NCI-H446 treated with DMSO at 0.1 percent for 48 hours (cell line): ENCODE data around the gene FEZF2.
A peak's percentile ranks its signal among the peaks of the same experiment; 100 is the strongest.

Experiments used
- DNase-seq: peaks from one replicate; lab custom pipeline; 2025; lab: John Stamatoyannopoulos, UW

Gene FEZF2

DNA sequence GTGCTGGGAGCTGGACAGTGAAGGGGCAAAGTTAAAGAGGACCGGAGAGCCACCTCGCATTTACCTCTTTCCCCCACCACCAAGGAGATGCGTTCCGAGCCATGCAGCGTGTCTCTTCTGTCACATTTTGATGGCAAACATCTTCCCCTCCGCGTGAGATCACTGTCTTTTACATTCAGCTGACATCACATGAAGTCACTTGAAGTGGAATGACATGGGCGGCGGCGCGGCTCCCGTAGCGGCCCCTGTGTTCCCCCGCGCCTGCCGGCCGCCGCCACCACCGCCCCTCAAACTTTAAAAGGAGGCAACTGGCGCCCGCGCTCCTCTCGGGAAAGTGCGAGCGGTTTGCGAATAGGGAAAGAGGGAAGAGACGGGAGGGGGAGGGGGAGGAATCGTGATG, at the start of gene FEZF2:
TSS of gene FEZF2 (minus strand) at position 336 of the 400 bp plus-strand sequence. CDS start 682 bp downstream, outside the sequence.
- DNase-seq: no peak

DNA sequence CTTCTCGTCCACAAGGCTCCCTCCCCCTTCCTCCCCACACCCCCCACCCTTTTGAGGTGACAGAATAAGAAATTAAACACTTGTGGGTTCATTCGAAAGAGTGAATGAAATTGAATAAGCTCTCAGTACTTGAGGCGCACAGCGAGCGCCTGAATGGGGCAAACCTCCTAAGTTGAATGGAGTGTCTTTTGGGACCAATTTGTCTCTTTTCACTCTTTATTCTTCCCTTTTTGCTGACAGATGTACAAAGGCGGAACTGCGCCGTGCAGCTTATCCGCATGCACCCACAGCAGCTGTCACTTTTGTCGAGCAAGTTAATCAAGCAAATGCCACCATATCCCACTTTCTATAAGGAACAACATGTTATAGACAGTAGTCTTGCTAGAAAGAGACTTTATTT, 47.9 kb upstream of the FEZF2 start:
- DNase-seq: no peak

DNA sequence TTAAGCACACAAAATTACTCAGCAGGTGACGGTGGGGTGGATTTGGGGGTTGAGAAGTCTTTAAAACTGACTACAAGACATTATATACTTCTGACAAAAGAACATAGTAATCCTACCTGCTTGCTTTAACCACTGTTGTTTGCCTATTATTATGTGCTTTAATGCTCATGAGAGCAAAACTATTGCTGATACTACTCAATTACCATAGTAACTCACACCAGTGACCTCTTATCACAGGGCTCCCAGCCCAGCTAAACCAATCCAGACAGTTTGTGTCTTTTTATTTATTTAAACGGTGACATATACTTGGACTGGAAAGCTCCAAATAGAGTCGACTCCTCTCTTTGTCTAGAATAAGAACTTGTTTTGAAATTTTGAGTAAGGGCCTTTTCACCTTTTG, 42.8 kb upstream of the FEZF2 start:
- DNase-seq: no peak

DNA sequence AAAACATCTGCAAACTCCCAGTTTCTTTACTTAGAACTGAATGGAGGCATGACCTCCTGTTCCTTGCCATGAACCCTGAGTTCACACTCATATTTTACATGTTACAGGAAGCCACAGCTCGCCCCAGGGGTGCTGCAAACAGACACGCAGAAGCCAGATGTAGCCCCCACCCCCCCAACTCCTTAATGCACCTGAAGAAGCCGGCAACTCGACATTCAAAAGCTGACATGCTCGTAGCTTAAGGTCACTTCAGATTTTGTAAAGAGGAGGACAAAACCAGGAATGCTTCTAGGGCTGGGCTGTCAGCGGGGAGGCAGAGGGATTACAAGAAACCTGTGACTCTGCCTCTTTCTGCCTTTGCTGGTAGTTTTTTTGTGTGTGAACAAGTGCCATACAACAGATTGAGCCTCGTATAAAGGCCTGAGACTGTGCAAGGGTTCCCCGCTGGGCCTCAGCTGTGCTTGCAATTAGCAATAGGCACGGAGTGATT, 42.0 kb upstream of the FEZF2 start:
- DNase-seq: peak; percentile 18

DNA sequence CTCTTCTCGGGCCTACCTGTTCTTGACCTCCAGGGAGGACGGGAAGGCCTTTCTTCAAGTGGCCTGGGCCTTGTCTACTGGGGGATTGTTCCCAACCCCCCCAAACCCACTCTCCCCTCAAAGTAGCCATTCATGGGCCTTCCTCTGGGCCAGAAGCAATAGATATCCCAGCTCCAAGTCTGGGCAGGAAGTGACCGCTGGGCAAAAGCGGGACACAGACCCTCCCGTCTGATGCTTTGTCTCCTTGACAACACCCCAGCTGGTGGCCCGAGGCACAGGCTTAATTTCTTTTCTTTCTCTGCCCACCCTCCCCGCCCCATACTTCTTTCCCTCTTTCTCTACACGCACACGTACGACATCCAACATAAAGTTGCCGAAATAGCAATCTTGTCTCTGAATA, 41.4 kb upstream of the FEZF2 start:
- no peak for DNase-seq

DNA sequence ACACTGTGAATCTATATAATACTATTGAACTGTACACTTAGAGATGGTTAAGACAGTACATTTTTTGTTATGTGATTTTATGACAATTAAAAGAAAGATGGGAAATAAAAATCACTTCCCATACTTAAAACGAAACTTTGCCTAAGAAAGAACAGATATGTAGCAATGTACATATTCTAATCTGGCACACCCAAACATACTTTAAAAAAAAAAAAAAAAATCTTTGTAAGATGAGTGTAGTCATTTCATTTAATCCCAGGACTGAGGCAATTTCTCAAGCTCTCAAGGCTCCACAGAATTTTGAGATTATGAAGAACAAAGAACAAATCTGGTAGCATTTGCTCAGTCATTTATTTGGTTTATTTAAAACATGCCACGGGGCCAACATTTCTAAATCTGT, 40.3 kb upstream of the FEZF2 start:
- no peak for DNase-seq

DNA sequence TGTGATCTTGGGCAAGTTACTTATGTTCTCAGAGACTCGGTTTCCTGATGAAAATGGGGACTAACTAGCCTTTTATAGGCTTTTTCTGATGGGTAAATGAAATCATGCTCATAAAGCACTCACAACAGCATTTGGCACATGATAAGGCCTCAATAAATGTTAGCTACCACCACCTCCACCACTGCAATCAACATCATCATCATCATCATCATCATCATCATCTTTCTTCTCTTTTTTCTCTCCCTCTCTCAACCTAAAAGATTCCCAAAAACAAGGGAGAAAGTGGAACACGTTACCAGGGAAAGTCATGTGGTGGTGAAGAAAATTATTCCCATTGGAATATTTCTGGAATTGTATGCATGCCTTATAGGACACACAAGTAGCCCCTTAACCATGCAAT, 33.6 kb upstream of the FEZF2 start:
- DNase-seq: no peak

DNA sequence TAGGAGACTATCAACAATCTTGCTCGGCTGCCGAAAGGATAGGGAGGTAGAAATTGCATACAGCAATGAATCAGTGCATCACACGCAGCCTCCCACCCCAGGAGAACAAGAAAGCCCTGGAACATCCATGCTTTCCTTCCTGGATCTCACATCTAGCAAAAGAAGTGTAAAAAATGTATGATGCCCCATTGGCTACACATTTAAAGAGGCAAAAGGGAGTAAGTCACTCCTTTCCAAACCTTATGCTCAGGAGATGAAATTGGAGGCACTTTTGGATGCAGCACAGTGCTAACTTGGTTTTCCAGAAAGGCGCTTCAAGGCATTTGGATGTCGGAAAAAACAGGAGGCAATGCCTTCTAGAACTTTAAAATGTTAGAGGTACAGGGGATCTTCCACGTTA, 32.2 kb upstream of the FEZF2 start:
- DNase-seq: no peak

DNA sequence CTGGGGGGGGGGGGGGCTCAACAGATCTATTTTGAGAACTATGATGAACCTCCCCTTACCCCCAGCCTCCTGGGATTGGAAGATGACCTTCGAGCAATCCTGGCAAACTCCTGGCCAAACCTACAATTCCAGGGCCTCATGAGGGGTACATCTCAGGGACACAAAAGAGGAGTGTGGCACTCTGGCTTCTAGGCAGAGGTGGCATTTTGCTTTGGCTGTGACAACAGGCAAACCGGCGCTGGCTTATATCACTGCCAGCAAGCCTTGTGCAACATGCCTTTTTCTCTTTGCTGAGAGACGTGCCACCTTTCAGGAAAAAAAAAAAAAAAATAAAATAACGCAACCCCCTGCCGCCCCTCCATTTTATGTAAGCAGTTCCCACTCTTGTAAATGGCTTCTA, 31.8 kb upstream of the FEZF2 start:
- no peak for DNase-seq

DNA sequence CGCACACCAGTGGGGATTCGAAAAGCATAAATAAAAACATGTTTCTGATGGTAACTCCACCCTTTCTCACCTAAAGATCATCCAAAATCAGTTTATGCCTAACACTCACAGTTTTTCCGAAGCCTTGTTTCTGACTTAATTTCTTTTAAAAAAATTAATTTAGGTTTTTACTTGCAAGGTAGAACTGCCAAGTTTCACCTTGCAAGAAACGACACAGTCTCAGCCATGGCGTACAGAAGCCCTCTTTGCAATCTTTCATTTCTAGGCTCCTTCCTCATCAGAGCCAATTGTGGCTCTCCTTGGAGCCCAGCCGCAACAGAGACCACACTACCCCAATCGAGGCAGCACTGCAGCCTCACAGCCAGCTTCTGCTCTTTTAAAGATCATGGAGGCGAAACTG, 31.0 kb upstream of the FEZF2 start:
- no peak for DNase-seq

DNA sequence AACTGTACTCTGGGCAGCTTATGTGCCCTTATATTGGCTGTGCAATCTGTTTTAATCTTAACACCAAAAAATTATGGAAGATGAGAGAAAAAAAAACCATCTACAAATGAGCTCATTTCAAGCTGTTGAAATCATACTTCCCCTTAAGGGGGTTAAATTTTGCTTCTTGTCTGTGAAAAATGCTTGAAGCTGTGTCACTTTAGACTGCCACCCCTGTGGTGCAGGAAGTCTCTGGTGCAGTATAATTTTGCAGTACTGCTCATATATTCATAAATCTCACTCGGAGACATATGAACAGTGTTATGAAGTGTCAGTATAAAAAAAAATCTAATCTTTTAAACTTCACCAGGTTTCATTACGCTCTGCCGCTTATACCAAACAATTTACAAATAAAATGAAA, 30.4 kb upstream of the FEZF2 start:
- no peak for DNase-seq

DNA sequence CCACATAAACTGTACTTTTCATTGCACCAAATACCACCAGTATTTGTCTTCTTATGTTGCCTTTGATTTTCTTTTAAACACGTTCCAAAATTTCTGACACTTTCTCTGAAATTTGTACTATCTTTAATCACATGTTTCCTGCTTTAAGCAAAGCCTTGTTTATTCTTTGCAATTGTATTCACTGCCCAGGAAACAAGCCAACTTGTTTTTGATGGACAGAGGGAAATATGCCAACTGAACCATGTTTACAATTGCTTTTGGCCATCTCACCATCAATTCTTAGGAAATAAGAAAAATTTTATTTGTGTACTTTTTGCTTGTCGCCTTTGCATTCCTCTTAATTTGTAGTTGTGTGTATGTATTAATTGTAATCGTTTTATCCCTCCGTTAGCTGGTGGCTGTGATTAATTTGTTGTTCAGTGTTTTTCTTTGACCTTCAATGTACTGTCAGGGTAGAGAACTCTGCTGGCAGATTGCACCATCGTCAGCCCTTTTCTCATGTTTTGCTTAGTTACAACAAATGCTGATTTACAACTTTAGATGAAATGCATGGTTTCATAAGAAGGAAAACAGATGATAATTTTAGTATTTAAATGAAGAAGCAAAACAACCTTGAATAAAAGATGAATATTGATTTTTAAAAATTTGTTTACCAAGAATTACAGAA, 19.4 kb upstream of the FEZF2 start:
- DNase-seq: peak; percentile 27

DNA sequence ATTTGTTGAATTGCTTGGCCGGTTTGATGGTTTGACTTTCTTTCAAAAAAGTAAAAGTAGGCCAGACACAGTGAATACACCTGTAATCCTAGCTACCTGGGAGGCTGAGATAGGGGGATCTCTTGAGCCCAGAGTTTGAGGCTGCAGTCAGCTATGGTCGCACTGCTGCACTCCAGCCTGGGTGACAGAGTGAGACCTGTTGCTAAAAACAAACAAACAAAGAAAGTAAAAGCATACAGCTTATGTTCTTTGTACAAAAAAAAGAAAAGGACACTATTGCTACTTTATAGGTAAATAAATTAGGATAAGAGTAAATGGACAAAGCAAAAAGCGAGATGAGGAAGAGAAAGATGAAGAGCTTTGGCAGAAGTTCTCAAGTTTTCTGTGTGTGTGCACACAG, 13.9 kb upstream of the FEZF2 start:
- DNase-seq: no peak

DNA sequence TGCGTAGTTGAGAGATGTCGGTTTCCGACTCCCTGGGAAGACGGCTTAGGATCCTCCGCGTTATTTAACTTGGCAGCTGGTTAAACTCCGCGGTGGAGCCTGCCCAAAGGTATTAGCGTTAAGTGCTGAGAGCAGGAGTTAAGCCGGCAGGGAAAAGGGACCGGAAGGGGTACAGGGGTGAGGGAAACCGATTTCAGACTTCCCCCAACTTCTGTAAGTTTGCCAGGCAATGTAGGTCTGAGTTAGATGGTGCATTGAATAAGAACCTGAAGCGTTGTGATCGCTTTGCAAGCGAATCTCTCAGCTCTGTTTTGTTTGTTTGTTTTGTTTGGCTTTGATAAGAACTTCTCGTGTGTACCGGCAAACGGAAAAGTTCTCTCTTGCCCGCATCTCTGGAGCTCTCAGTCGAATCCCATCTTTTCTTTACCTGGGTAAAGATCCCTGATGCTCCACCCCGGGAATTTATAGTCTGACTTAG, 6.0 kb upstream of the FEZF2 start:
- no peak for DNase-seq

DNA sequence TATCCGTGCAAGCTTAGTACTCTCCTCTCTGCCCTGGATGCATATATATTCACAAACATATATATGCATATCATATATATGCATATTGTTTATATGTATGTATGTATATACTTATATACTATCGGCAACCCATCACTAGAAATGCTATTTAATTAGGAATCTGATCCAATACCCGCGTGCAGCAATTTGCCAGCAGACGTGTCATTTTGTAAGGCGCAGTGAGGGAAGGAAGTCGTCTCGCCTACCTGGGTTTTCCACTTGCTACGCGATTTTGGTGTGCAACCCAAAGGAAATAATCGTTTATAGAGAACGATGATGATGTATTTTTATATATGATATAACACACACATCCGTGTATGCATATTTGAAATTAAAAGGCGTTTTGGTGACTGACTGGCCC, 5.6 kb upstream of the FEZF2 start:
- DNase-seq: no peak

DNA sequence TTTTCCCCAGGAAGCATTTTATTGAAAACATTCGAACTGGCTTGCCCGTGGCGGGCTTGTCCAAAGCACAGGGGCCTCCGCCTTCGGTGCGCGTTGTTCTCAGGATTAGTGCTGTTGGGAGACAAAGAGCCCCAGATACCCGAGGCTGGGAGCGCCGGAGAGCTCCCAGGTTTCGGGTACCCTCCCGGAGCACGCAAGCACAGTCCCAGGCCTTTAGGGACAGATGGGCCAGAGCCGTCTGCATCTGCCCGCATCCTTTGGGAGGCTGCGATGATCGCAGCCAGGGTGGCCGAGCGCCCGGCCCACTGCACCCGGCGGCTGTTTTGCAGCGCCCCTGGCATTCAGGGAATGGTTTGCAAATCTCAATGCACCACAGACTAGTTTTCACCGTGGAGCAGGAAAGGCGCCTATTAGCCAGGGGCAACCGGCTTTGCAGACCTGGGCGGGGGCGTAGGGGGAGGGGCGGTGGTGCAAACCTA, 5.0 kb upstream of the FEZF2 start:
- no peak for DNase-seq

DNA sequence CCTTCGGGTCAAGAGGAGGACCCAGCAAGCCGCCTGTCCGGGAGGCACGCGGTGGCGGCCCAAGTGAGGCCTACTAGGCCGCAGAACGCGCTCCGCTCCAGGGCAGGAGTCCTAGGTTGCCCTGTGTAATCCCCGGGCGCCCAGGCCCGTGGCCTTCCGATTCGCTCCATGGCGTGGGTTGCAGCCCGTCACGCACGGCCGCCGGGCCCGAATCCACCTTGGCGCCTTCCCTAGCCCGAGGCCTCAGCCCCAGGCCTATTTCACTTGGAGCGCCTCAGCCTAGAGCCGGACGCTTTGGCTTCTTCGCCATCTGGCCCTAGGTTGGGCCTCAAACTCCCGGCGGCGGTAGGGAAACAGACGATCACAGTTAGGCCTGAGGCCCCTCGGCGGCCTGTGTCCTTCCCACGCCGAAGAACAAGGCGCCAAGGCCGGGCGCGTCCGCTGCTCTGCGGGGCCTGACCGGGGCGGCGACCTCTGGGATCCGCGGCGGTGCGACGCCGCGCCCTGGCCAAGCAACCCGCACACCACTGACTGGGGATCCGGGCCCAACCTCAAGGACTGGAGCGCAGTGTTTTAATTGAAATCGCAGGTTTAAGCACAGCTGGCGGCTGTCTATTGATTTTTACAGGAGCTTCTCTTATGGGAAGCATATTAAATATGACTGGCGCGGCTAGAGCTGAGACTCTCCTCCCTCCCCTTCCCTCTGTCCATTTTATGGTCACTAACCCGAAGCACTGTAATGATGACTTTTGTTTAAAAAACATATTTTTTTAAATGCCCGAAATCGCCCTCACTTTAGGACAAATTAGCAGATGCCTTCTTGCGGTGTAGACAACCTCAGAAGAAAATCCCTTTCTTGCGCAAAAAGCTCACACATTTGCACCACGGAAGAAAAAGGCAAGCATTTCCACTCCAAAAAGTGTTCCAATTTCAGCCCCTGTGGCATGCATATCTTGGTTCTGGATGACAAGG, 3.8 kb upstream of the FEZF2 start:
- no peak for DNase-seq

DNA sequence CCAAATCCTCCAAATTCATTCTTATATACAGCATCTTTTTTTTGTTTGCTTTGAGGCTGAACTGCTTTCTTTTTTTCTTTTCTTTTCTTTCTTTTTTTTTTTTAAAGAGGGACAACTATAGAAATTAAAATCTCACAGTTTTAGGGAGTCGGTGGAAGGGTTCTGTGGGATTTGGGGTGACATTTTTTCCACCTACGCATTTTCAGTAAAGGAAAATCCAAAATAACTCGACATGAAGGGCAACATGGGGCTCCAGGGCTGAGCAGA, 3.0 kb upstream of the FEZF2 start:
- no peak for DNase-seq

DNA sequence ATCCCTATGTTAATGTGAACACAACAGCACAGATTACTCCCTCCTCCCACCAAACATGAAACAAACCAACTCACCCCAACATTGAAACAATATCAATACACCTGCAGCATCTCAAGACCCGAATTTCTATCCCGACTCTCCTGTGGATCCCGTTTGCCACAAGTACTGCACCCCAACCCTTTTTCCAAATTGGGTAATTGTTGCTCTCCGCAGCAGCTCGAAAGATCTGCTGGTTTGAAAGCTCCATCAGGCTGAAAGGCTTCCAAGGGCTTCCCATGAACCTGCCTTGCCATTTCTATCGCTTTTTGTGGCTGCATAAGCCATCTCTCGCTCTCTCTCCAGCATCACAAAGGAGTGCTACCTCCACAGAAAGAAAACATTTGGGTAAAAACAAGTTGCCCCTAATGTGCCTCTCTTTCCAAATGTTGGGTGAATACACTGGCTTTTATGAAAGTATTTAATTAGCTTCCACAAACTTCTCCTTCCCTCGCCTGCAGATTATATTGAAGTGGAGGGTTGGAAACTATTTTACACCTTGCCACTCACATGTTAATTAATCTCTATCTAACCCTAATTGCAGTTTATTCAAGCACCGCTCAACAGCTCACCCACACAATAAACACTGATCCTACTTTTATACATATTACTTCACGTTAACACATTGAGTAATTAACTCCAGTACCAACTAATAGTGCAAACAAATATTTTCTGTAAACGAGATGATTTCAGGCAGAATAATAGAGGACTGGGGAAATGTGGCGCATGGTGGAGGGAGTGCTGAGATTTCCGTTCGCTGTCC, 2.5 kb upstream of the FEZF2 start:
- no peak for DNase-seq

DNA sequence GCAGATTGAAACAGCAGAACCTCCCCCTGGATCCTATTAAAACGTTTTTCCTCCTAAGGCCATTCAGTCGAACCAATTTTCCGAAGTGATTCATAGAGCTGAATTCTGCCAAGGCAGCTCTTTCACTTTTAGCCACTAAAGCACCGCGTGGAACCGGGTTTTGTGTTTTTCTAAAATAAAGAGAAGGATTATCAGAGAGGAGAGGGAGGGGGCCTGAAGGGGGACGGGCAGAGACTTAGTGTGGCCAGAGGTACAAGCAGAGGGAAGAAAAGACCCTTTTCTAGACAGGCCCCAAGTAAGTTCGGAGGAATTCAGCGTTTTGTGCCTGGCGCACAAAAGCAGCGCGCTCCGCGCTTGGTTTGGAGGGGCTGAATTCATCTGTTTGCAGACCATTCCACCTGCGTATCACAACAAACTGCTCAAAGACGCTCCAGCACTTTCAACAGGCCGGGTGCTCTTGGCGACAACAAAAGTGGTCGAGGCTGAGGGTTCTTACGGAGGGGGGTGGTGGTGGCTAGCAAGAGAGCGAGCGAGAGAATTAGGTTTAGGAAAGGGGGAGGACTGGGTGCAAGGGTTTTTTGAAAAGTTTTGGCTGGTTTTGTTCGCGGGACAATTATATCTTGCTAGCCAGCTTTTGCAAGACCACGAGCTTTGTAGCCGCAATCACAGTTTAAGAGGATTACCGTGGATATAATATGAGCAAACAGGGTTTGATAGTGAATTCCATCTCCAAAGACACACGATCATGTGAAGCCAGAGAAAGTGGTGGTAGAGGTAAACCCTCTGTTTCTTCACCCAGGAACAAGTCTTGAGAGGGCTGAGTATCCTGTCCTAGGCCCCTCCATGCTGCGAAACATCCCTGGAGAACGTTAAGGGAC, 1.2 kb upstream of the FEZF2 start:
- DNase-seq: no peak

DNA sequence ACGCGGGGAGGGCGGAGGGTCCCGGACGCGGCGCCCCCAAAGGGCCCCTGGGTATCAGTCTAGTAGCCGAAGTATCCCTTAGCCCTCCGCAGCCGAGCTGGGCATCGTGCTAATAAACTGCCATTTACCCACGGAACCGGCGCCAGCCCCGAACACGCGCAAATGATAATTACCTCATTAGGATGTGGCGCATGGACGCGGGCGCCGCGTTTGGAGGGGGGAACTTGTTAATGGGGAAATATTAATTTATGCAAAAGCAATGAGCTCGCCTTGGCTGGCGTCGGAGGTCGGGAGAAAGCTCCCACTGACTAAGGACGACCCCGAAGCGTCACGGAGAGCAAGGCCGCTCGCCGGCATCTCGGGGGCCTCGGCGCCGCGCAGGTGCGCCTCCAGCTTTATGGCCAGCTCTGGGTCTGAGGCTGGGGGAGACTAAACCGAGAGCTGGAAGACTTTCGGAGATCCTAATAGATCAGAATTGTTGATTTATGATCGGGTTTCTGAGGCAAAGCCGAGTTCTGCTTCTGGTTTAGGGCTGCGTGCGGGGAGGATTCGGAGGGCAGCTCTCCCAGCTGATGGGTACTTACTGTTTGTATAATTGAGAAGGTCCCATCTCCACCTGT, 474 bp upstream of the FEZF2 start:
- DNase-seq: no peak
